ENCODE data around the gene GRIN2B. TPM values are rescaled to one million over a fixed set of nuclear protein-coding genes. Genes with fewer than 3 reads are reported as not detected.

GRIN2B gene
- total and polyA plus RNA-seq, 2 of the 13 experiments (the other 11 are each of a cell fraction or from before 2014, with no cell fraction given) = 0.05 to 0.13 TPM

DNA sequence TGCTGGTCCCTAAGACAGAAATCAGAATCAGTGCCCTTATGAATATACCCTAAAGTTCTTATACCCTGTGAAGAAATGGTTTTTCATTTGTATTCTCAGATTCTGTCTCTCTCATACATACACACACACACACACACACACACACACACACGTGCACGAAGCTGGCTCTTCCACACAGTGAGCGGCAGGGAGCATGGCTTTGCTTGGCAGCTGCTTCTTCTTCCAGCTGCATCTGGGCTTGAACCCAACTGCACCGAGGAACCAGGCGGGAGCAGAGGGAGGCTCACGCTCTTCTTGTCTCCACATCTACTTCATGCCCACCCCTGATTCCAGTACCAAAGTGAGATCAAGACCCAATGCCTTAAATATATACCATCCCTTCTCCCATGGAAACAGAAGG lies 19.4 kb downstream of the GRIN2B start:
- H3K9ac ChIP-seq (ENCODE audit: insufficient read depth, low read depth, low read length) = no peak overlapping the region
- BruUV-seq (replicated peaks) = no TSS peak
- H3K9me3 ChIP-seq (ENCODE audit: low read length) = no peaks in the 10 kb centered on the region
- no peak for FAIRE-seq
- no peak for ATAC-seq
- intact Hi-C loops (cut with micrococcal nuclease; ENCODE audit: unreplicated experiment) = loop anchor here (1.0 to 5.0 kb wide), 2 partner anchors 100 to 223 kb away; no protein-coding TSS in a partner anchor
- ChIA-PET POLR2A (no interaction called here), CTCF (ENCODE audit: low intra/inter-chr PET ratio, low total read pairs) (interaction anchor here (0.9 kb wide), 1 partner anchor 98 kb away, joined by 3 read pairs; no protein-coding TSS in a partner anchor)
- peaks cover 2 to 19% of the 10 kb centered on the region in 2 experiments; a peak in 2 of 5 replicates for H3K27me3 ChIP-seq (ENCODE audit: control insufficient read depth in 1 of 2, insufficient read depth in 2 of 2, low read length in 2 of 2)
- H3K4me2 ChIP-seq (ENCODE audit: low read depth, low read length) = no peak overlapping the region
- H3K4me1 ChIP-seq (ENCODE audit: insufficient read depth, low read length) = no peaks in the 10 kb centered on the region
- in situ Hi-C loops (cut with HindIII; ENCODE audit: extremely low pct_ligation_motif_present, low pct_unique_long_range_greater_than_20kb) = no loop called here
- no peak for DNase-seq (ENCODE audit: low spot score)
- H3K36me3 ChIP-seq (replicated peaks in 1 of 2; ENCODE audit: control insufficient read depth in 1 of 2, insufficient read depth in 2 of 2, low read length in 2 of 2) = no peaks in the 10 kb centered on the region
- WGBS (ENCODE audit: low lambda C conversion rate) = 14% methylated on average over 6 of the region's 6 CpGs
- no peak overlapping the region for H3K27ac ChIP-seq (ENCODE audit: extremely low read length, insufficient read depth, low read length)
- no peak overlapping the region for H3K4me3 ChIP-seq (replicated peaks in 1 of 3; ENCODE audit: insufficient read depth in 1 of 3, low read depth in 2 of 3, low read length in 3 of 3)
- H4K20me1 ChIP-seq (ENCODE audit: insufficient read depth, low read length) = no peaks in the 10 kb centered on the region
- H3K79me2 ChIP-seq (ENCODE audit: insufficient read depth, low read length) = no peaks in the 10 kb centered on the region
- no peak overlapping the region for H2AFZ ChIP-seq (ENCODE audit: low read length)
- TF ChIP-seq, protein P1, sequence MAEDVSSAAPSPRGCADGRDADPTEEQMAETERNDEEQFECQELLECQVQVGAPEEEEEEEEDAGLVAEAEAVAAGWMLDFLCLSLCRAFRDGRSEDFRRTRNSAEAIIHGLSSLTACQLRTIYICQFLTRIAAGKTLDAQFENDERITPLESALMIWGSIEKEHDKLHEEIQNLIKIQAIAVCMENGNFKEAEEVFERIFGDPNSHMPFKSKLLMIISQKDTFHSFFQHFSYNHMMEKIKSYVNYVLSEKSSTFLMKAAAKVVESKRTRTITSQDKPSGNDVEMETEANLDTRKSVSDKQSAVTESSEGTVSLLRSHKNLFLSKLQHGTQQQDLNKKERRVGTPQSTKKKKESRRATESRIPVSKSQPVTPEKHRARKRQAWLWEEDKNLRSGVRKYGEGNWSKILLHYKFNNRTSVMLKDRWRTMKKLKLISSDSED (CRISPR knock-in tag; IDR thresholded peaks at IDR 0.05) = no peak
- TF ChIP-seq ZKSCAN5 (CRISPR knock-in tag; IDR thresholded peaks at IDR 0.05) (no peak), PHB2 (IDR thresholded peaks at IDR 0.05; ENCODE audit: partially characterized antibody) (no peak), NR2F6 (IDR thresholded peaks at IDR 0.05) (no peak), NR2F6 (CRISPR knock-in tag; IDR thresholded peaks at IDR 0.05) (no peak), NR1H2 (CRISPR knock-in tag; IDR thresholded peaks at IDR 0.05; ENCODE audit: borderline replicate concordance, low read depth) (no peak), MAFF (IDR thresholded peaks at IDR 0.05; ENCODE audit: low read depth, low read length) (no peak), RNF2 (conservative IDR thresholded peaks at IDR 0.05; ENCODE audit: low read depth) (no peak), TCF7 (IDR thresholded peaks at IDR 0.05; ENCODE audit: low read depth) (no peak), CHCHD3 (CRISPR knock-in tag; IDR thresholded peaks at IDR 0.05) (no peak), ZNF614 (CRISPR knock-in tag; IDR thresholded peaks at IDR 0.05; ENCODE audit: borderline replicate concordance) (no peak), ZNF30 (CRISPR knock-in tag; IDR thresholded peaks at IDR 0.05) (no peak), REXO4 (CRISPR knock-in tag; IDR thresholded peaks at IDR 0.05; ENCODE audit: borderline replicate concordance) (no peak)
- TF ChIP-seq, protein P2, sequence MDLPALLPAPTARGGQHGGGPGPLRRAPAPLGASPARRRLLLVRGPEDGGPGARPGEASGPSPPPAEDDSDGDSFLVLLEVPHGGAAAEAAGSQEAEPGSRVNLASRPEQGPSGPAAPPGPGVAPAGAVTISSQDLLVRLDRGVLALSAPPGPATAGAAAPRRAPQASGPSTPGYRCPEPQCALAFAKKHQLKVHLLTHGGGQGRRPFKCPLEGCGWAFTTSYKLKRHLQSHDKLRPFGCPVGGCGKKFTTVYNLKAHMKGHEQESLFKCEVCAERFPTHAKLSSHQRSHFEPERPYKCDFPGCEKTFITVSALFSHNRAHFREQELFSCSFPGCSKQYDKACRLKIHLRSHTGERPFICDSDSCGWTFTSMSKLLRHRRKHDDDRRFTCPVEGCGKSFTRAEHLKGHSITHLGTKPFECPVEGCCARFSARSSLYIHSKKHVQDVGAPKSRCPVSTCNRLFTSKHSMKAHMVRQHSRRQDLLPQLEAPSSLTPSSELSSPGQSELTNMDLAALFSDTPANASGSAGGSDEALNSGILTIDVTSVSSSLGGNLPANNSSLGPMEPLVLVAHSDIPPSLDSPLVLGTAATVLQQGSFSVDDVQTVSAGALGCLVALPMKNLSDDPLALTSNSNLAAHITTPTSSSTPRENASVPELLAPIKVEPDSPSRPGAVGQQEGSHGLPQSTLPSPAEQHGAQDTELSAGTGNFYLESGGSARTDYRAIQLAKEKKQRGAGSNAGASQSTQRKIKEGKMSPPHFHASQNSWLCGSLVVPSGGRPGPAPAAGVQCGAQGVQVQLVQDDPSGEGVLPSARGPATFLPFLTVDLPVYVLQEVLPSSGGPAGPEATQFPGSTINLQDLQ (CRISPR knock-in tag; IDR thresholded peaks at IDR 0.05) = no peak
- TF ChIP-seq, protein P3, sequence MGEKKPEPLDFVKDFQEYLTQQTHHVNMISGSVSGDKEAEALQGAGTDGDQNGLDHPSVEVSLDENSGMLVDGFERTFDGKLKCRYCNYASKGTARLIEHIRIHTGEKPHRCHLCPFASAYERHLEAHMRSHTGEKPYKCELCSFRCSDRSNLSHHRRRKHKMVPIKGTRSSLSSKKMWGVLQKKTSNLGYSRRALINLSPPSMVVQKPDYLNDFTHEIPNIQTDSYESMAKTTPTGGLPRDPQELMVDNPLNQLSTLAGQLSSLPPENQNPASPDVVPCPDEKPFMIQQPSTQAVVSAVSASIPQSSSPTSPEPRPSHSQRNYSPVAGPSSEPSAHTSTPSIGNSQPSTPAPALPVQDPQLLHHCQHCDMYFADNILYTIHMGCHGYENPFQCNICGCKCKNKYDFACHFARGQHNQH (CRISPR knock-in tag; IDR thresholded peaks at IDR 0.05) = no peak
- TF ChIP-seq, protein P4, sequence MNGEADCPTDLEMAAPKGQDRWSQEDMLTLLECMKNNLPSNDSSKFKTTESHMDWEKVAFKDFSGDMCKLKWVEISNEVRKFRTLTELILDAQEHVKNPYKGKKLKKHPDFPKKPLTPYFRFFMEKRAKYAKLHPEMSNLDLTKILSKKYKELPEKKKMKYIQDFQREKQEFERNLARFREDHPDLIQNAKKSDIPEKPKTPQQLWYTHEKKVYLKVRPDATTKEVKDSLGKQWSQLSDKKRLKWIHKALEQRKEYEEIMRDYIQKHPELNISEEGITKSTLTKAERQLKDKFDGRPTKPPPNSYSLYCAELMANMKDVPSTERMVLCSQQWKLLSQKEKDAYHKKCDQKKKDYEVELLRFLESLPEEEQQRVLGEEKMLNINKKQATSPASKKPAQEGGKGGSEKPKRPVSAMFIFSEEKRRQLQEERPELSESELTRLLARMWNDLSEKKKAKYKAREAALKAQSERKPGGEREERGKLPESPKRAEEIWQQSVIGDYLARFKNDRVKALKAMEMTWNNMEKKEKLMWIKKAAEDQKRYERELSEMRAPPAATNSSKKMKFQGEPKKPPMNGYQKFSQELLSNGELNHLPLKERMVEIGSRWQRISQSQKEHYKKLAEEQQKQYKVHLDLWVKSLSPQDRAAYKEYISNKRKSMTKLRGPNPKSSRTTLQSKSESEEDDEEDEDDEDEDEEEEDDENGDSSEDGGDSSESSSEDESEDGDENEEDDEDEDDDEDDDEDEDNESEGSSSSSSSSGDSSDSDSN (CRISPR knock-in tag; IDR thresholded peaks at IDR 0.05) = no peak
- TF ChIP-seq, protein P5, sequence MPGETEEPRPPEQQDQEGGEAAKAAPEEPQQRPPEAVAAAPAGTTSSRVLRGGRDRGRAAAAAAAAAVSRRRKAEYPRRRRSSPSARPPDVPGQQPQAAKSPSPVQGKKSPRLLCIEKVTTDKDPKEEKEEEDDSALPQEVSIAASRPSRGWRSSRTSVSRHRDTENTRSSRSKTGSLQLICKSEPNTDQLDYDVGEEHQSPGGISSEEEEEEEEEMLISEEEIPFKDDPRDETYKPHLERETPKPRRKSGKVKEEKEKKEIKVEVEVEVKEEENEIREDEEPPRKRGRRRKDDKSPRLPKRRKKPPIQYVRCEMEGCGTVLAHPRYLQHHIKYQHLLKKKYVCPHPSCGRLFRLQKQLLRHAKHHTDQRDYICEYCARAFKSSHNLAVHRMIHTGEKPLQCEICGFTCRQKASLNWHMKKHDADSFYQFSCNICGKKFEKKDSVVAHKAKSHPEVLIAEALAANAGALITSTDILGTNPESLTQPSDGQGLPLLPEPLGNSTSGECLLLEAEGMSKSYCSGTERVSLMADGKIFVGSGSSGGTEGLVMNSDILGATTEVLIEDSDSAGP (CRISPR knock-in tag; IDR thresholded peaks at IDR 0.05; ENCODE audit: borderline replicate concordance) = no peak

All from HepG2 (cell line).